HEK293 (cell line): ENCODE data around the gene EPO.

Experiments used
- FEZF1 ChIP-seq: fragments of 450-650 bp; formaldehyde crosslinking; IDR thresholded peaks from 2 replicates; pipeline ENCODE4 v1.5.1; 2016; ENCODE audit warnings: missing biosample characterization, missing genetic modification characterization
- GFI1B ChIP-seq: fragments of 450-650 bp; formaldehyde crosslinking; IDR thresholded peaks from 2 replicates; pipeline ENCODE4 v1.5.1; 2016; ENCODE audit warnings: missing biosample characterization, missing genetic modification characterization
- GLI4 ChIP-seq: fragments of 450-650 bp; formaldehyde crosslinking; IDR thresholded peaks from 2 replicates; pipeline ENCODE4 v1.5.1; 2016; ENCODE audit warnings: missing biosample characterization, missing genetic modification characterization
- REPIN1 ChIP-seq: fragments of 450-650 bp; formaldehyde crosslinking; IDR thresholded peaks from 2 replicates; pipeline ENCODE4 v1.5.1; 2017; ENCODE audit warnings: missing biosample characterization, missing genetic modification characterization, low read depth
- SCRT1 ChIP-seq: fragments of 450-650 bp; formaldehyde crosslinking; IDR thresholded peaks from 2 replicates; pipeline ENCODE4 v1.5.1; 2016; ENCODE audit warnings: missing biosample characterization, missing genetic modification characterization, borderline replicate concordance
- SP3 ChIP-seq: fragments of 450-650 bp; formaldehyde crosslinking; IDR thresholded peaks from 2 replicates; pipeline ENCODE4 v1.5.1; 2016; ENCODE audit warnings: missing biosample characterization, missing genetic modification characterization
- TRIM28 ChIP-seq: IDR thresholded peaks from 2 replicates; pipeline ENCODE4 v1.6.1; 2011; ENCODE audit warnings: low read length, control low read depth, borderline replicate concordance
- WT1 ChIP-seq: fragments of 450-650 bp; formaldehyde crosslinking; IDR thresholded peaks from 2 replicates; pipeline ENCODE4 v1.5.1; 2016; ENCODE audit warnings: missing biosample characterization, missing genetic modification characterization
- ZBTB10 ChIP-seq: fragments of 450-650 bp; formaldehyde crosslinking; IDR thresholded peaks from 2 replicates; pipeline ENCODE4 v1.5.1; 2016; ENCODE audit warnings: missing biosample characterization, missing genetic modification characterization
- ZBTB49 ChIP-seq: fragments of 450-650 bp; formaldehyde crosslinking; IDR thresholded peaks from 2 replicates; pipeline ENCODE4 v1.5.1; 2016; ENCODE audit warnings: missing biosample characterization, missing genetic modification characterization, low read depth
- ZNF10 ChIP-seq: fragments of 450-650 bp; formaldehyde crosslinking; IDR thresholded peaks from 2 replicates; pipeline ENCODE4 v1.5.1; 2017; ENCODE audit warnings: missing biosample characterization, missing genetic modification characterization
- ZNF155 ChIP-seq: fragments of 450-650 bp; formaldehyde crosslinking; IDR thresholded peaks from 2 replicates; pipeline ENCODE4 v1.5.1; 2016; ENCODE audit warnings: missing biosample characterization, missing genetic modification characterization
- ZNF184 ChIP-seq: fragments of 450-650 bp; IDR thresholded peaks from 2 replicates; pipeline ENCODE4 v1.5.1; 2018; ENCODE audit warnings: missing biosample characterization, mild to moderate bottlenecking, missing genetic modification characterization
- ZNF2 ChIP-seq: fragments of 450-650 bp; formaldehyde crosslinking; IDR thresholded peaks from 2 replicates; pipeline ENCODE4 v1.5.1; 2016; ENCODE audit warnings: missing biosample characterization, missing genetic modification characterization
- ZNF23 ChIP-seq: fragments of 450-650 bp; formaldehyde crosslinking; IDR thresholded peaks from 2 replicates; pipeline ENCODE4 v1.5.1; 2016; ENCODE audit warnings: missing biosample characterization, missing genetic modification characterization, borderline replicate concordance
- ZNF239 ChIP-seq: fragments of 450-650 bp; formaldehyde crosslinking; IDR thresholded peaks from 2 replicates; pipeline ENCODE4 v1.5.1; 2016; ENCODE audit warnings: missing biosample characterization, missing genetic modification characterization
- ZNF26 ChIP-seq: fragments of 450-650 bp; formaldehyde crosslinking; IDR thresholded peaks from 2 replicates; pipeline ENCODE4 v1.5.1; 2016; ENCODE audit warnings: missing biosample characterization, missing genetic modification characterization
- ZNF354C ChIP-seq: fragments of 450-650 bp; formaldehyde crosslinking; IDR thresholded peaks from 2 replicates; pipeline ENCODE4 v1.5.1; 2016; ENCODE audit warnings: missing biosample characterization, missing genetic modification characterization, low read depth, borderline replicate concordance
- ZNF362 ChIP-seq: fragments of 450-650 bp; formaldehyde crosslinking; IDR thresholded peaks from 2 replicates; pipeline ENCODE4 v1.5.1; 2016; ENCODE audit warnings: missing biosample characterization, missing genetic modification characterization
- ZNF513 ChIP-seq: fragments of 450-650 bp; IDR thresholded peaks from 2 replicates; pipeline ENCODE4 v1.5.1; 2018; ENCODE audit warnings: missing biosample characterization, missing genetic modification characterization
- ZNF626 ChIP-seq: fragments of 450-650 bp; sonication (Bioruptor Pico); formaldehyde crosslinking; IDR thresholded peaks from 2 replicates; pipeline ENCODE4 v1.5.1; 2018; ENCODE audit warnings: missing biosample characterization, missing genetic modification characterization, inconsistent platforms
- ZNF692 ChIP-seq: fragments of 450-650 bp; formaldehyde crosslinking; IDR thresholded peaks from 2 replicates; pipeline ENCODE4 v1.5.1; 2016; ENCODE audit warnings: missing biosample characterization, missing genetic modification characterization
- ZNF704 ChIP-seq: fragments of 450-650 bp; formaldehyde crosslinking; IDR thresholded peaks from 2 replicates; pipeline ENCODE4 v1.5.1; 2016; ENCODE audit warnings: missing biosample characterization, missing genetic modification characterization
- ZNF707 ChIP-seq: fragments of 450-650 bp; formaldehyde crosslinking; IDR thresholded peaks from 2 replicates; pipeline ENCODE4 v1.5.1; 2016; ENCODE audit warnings: missing biosample characterization, missing genetic modification characterization
- ZNF792 ChIP-seq: fragments of 450-650 bp; formaldehyde crosslinking; IDR thresholded peaks from 2 replicates; pipeline ENCODE4 v1.5.1; 2016; ENCODE audit warnings: missing biosample characterization, missing genetic modification characterization
- ZNF830 ChIP-seq: fragments of 450-650 bp; IDR thresholded peaks from 2 replicates; pipeline ENCODE4 v1.5.0; 2018; ENCODE audit warnings: missing biosample characterization, missing genetic modification characterization, low read depth, mild to moderate bottlenecking, moderate library complexity

EPO gene

GRCh38 chr7:100691676-100692577 lies 28.3 kb upstream of the EPO start (continued):
- TF ChIP-seq ZBTB10 (tag by site-specific recombination) (no peak), ZNF239 (tag by site-specific recombination) (no peak), ZNF704 (no peak), ZNF155 (no peak), REPIN1 (tag by site-specific recombination) (no peak), ZNF184 (tag by site-specific recombination) (no peak), ZNF626 (tag by site-specific recombination) (no peak), WT1 (no peak), SP3 (no peak), GLI4 (tag by site-specific recombination) (no peak), ZNF513 (no peak), ZBTB49 (no peak), GFI1B (tag by site-specific recombination) (no peak), ZNF362 (tag by site-specific recombination) (no peak), ZNF792 (tag by site-specific recombination) (no peak), ZNF354C (tag by site-specific recombination) (no peak), ZNF692 (tag by site-specific recombination) (no peak), ZNF830 (tag by site-specific recombination) (no peak), TRIM28 (no peak), ZNF26 (no peak), ZNF2 (tag by site-specific recombination) (peak; percentile 18; the same call in 1 of the 2 replicates), FEZF1 (tag by site-specific recombination) (no peak), SCRT1 (tag by site-specific recombination) (no peak), ZNF10 (tag by site-specific recombination) (no peak), ZNF23 (tag by site-specific recombination) (no peak), ZNF707 (tag by site-specific recombination) (no peak)
